Measurements from ENCODE around the gene TOP3B.
"Not testable (repeated sequence)": the region's sequence is repeated elsewhere in the genome, so short reads cannot be mapped to it uniquely, and the experiment has no call there.

TOP3B gene

DNA sequence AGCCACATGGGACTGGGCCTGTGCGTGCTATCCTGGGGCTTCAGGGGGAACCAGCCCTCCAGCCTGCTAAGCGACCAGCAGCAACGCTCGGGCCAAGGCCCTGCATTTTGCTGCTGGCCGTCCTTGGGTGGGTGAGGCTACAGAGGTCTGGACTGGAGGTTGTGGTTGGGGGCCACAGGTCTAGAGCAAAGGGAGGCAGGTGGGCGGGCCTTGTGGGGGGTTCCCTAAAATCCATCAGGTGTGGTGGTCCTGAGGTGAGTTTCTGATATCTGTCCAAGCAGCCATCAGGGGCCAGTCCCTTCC, 64.7 kb downstream of the TOP3B start:
- Histone ChIP-seq H3K4me3 (no peak overlapping the region), H3K27ac (no peak overlapping the region)

DNA sequence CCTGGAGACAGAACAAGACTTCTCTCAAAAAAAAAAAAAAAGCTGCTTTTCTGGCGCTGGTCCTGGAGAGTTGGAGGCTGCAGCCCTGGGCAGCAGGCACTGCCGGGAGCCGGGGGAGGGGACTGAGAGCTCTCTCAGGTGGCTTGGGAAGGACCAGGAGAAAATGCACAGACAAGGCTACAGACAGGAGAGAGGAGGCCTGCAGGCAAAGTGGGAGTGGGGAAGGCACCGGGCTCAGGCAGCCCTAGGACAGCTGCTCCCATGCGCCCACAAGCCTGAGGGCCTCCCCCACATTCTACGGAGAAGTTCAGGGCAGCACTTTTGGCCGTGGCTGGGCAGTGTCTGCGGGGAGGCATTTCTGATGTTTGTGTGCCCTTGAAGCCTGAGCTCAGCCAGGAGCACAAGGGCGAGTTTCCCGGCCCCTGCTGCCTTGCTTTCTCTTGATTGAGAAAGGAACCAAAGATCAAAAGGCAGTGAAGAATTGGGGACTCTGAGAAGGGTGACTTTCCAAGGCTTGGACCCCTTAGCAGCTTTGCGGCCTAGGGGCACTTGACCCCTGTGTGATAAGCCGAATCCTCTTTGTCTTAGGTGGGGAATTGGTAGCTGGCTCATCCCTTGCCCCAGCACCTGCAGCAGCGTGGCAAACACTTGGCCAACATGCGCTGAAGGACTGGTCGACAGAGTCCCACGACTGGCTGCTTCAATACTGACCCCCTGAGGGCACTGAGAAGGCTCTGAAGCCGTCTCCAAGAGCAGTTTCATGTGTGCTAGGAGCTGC, 65.2 kb downstream of the TOP3B start:
- no peak overlapping the region for H3K27ac ChIP-seq
- no peak overlapping the region for H3K4me3 ChIP-seq

GRCh38 chr22:21916309-21916918, 66.2 kb downstream of the TOP3B start:
- no peak overlapping the region for H3K27ac ChIP-seq

GRCh38 chr22:21915624-21916308, 66.8 kb downstream of the TOP3B start:
- Histone ChIP-seq H3K27ac (no peak overlapping the region), H3K4me3 (no peak overlapping the region)

More at GRCh38 chr22:21916309-21916918, 66.2 kb downstream of the TOP3B start:
- H3K4me3 ChIP-seq = no peak overlapping the region

DNA sequence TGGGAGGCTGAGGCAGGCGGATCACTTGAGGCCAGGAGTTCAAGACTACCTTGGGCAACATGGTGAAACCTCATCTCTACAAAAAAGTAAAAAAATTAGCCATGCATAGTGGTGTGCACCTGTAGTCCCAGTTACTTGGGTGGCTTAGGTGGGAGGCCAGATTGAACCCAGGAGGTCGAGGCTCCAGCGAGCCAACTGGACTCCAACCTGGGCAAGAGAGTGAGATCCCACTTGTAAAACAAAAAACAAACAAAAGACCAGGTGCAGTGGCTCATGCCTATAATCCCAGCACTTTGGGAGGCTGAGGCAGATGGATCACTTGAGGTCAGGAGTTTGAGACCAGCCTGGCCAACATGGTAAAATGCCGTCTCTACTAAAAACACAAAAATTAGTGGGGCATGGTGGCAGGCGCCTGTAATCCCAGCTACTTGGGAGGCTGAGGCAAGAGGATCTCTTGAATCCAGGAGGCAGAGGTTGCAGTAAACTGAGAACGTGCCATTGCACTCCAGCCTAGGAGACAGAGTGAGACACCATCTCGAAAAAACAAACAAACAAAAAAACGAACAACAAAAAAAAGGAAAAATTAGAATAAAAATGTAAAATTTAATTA, 68.4 kb downstream of the TOP3B start:
- H3K27ac ChIP-seq = not testable (repeated sequence)

GRCh38 chr22:21910367-21910766, 72.2 kb downstream of the TOP3B start:
- not testable (repeated sequence) for H3K4me3 ChIP-seq, H3K27ac ChIP-seq

More for the DNA sequence above, 68.4 kb downstream of the TOP3B start:
- not testable (repeated sequence) for H3K4me3 ChIP-seq

DNA sequence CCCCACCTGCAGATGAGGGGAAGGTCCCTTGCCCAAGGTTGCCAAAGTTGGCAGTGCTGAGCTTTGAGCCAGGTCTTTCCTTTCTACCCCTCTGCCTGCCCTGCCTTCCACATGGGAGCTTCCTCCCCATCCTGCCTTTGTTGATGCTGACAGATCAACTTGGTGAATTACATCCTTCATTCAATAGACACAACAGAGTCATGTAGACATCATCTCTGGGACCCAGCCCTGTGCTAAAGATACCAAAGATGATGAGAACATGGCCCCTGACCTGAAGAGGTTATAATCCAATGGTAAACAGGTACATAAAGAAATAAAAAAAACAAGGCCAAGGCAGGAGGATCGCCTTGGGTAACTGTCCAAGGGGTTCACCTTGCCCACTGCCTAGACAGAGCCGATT, 72.7 kb downstream of the TOP3B start:
- Histone ChIP-seq H3K27ac (no peak overlapping the region), H3K4me3 (no peak overlapping the region)

DNA sequence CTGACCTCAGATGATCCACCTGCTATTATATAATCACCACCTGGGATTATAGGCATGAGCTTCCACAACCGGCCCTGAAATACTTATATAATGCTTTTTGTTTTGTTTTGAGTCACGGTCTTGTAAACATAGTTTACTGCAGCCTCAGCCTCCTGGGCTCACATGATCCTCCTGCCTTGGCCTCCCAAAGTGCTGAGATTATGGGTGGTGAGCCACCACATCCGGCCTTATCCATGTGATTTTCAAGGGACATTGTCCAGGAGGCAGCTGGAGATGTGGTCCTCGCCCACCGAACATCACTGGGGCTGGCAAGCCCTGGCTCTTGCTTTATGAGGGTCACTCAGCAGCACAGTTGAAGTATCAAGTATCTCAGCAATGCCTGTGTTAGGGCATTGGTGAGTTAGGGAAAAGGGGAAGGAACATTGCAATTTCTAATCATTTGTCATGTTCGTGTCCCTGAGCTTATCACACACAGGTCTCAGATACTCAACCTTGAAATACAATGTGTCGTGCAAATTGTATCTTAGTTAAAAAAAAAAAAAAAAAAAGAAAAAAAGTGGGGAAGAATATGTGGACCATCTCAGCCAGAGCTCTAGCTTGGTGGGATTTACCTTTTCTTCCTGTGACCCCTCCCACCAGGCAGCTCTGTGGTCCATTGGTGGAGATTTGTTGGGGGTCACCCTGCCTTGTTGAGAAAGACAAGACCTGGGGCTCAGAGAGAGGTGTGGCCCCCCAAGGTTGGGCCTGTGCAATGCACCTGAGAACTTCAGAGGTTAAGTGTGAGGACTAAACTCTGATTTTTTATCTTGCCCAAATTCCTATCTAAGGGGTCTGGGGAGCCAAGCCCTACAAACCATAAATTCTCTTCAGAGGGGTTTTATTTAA, 74.7 kb downstream of the TOP3B start:
- Histone ChIP-seq H3K4me3 (no peak overlapping the region), H3K27ac (no peak overlapping the region)

Data from skin epidermis (tissue), 12 donors.